HFF-Myc (cell line): ENCODE measurements around the gene ZMYM1.

Experiments used
- DNase-seq: peaks from one replicate; pipeline ENCODE4 v3.0.0-alpha.2; 2011; ENCODE audit warnings: low read depth; ENCODE audit errors: extremely low read depth
- H3K4me3 ChIP-seq: replicated peaks from 2 replicates; pipeline ENCODE4 v1.5.1; 2011; ENCODE audit warnings: low read depth, mild to moderate bottlenecking, control low read depth, low read length
- CTCF ChIP-seq: IDR thresholded peaks from 2 replicates; pipeline ENCODE4 v1.5.1; 2012; ENCODE audit warnings: mild to moderate bottlenecking, low read depth, low read length, control low read depth; ENCODE audit errors: missing control alignments

The ZMYM1 gene

DNA sequence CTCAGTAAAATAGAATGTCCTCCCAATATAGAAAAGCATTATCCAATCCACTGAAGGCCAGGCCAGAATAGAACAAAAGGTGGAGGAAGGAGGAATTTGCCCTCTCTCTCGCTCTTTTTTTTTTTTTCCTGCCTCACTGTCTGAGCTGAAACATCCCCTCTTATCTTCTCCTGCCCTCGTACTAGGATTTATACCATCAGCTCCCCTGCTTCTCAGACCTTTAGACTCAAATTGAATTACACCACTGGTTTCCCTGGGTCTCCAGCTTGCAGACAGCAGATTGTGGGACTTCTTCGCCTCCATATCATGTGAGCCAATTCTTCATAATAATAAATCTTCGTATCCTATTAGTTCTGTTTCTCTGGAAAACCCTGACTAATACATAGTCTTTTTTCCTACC, 42.6 kb upstream of the ZMYM1 start:
- TF ChIP-seq CTCF: no peak
- DNase-seq: no peak
- no peak overlapping the region for H3K4me3 ChIP-seq

DNA sequence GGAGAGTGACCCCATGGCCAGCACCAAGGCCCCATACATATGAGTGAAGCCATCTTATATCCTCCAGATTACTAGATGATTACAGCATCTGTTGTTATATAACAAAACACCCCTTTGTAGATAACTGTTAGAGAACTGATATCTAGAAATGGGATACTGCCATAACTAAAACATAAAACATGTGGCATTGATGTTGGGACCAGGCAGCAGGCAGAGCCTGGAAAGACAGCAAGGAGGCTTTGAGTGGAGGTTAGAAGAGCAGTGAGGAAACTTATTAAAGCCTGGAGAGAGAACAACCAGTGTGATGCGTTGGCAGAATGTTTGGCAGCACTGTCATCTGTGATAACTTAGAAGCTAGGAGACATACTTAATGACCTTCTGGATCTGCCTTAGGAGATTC, 42.0 kb upstream of the ZMYM1 start:
- H3K4me3 ChIP-seq: no peak overlapping the region
- TF ChIP-seq CTCF: no peak
- DNase-seq: no peak

DNA sequence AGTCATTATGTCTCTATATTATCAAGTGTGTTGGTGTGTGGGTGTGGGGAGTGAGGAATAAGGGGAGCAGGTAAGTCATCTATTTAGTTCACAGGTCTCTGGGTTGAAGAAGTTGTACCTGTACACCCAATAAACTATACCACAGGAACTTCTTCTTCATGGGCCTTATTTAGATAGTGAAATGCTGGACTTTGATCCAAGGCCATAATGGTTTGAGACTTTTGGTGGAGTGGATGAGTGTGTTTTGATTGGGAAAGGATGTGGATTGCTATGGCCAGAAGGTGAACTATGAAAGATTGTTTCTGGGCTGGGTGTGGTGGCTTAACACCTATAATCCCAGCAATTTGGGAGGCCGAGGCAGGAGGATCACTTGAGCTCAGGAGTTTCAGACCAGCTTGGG, 40.5 kb upstream of the ZMYM1 start:
- DNase-seq: no peak
- TF ChIP-seq CTCF: no peak
- no peak overlapping the region for H3K4me3 ChIP-seq

DNA sequence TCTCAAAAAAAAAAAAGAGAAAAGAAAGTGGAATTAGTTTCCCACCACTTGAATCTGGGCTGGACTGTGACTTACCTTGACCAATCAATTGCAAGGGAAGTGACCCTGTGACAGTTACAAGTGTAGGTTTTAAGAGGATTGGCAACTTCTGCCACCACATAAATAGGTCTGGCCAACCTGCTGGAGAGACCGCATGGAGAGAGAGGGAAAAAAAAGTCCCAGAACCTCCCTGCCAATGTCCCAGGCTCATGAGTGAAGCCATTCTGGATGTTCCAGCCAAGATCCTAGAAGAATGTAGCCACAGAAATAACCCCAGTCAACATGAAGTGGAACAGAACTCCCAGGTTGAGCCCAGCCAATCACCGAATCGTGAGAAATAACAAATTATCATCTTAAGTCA, 35.7 kb upstream of the ZMYM1 start:
- DNase-seq: no peak
- no peak for TF ChIP-seq CTCF
- H3K4me3 ChIP-seq: no peak overlapping the region

DNA sequence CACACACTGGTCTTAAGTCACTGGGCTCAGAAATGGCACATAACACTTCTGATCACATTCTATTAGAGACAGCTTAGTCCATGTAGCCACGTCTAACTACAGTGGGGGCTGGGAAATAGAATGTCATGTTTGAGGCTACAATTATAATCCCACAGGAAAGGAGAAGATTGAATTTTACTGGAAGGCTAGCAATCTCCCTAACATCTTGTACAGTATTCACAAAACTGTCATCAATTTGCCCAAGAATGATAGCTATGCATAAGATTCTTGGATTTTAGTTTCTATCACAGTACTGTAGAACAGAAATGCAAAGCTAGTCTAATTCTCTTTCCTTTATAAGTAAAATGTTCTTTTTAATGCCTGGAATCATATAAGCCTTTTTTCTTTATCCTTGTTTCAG, 34.8 kb upstream of the ZMYM1 start:
- DNase-seq: no peak
- no peak overlapping the region for H3K4me3 ChIP-seq
- no peak for TF ChIP-seq CTCF

DNA sequence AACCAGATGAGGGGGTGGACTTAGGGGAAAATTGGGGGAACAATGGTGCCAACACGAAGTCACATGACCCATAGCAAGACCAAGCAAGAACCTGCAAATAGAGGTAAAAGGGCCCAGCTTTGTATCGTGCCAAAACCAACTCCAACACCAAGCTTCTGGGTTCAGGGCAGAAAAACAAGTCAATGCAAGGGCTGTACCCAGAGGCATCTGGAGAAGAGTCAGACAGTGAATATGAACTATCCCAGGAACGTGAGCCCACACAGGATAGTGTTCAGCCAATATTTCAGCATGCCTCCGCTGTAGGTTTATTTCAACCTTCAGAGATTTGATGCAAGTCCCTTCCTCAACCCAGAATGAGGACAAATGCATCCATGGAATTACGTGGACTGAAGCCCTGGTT, 32.5 kb upstream of the ZMYM1 start:
- no peak for TF ChIP-seq CTCF
- DNase-seq: no peak
- H3K4me3 ChIP-seq: no peak overlapping the region

- no peak for TF ChIP-seq CTCF
- no peak for DNase-seq
- no peak overlapping the region for H3K4me3 ChIP-seq
These were observed 31.9 kb upstream of the ZMYM1 start for GRCh38 chr1:35047188-35047858.
